Muscle of back (tissue), 11 donors: ENCODE measurements around the gene HSPB1. TPM values are rescaled to one million over a fixed set of nuclear protein-coding genes. Genes with fewer than 3 reads are reported as not detected.
A peak's percentile ranks its signal among the peaks of the same experiment; 100 is the strongest.
"Not testable (repeated sequence)": the region's sequence is repeated elsewhere in the genome, so short reads cannot be mapped to it uniquely, and the experiment has no call there.

Source experiments
- DNase-seq, 3 donors: peaks; one replicate each; pipeline versions ENCODE4 v3.0.0 to v3.0.0-alpha.2; 2013
- polyA plus RNA-seq, 10 donors: library from polyadenylated mRNA; unstranded; fragments of 120-200 nt; gene quantifications; one replicate each; pipeline ENCODE4 v1.2.1, GENCODE V29; 2013; ENCODE audit not compliant: insufficient read length in 10 of 10

The HSPB1 gene
- polyA plus RNA-seq, 10 donors, result 954 to 1,773 (median 1,274) TPM

DNA sequence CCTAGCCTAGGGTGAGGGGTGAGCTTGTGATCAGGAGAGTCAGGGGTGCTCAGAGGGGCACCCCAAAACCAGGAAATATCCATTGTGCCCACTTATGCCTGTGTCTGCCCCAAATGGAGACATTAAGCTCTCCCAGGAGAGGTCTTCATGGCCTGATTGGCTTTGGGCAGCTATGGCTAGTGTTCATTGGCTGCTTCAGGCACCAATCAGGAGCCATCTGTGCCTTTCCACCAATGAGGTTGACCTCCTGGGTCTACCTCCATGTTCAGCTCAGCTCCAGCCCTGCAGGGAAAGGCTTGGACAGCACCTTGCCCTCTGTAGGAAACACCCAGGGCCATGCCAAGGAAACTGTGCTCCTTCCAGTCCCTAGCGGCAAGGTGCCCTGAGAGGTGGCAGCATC lies 23.9 kb upstream of the HSPB1 start:
- DNase-seq, result no peak

DNA sequence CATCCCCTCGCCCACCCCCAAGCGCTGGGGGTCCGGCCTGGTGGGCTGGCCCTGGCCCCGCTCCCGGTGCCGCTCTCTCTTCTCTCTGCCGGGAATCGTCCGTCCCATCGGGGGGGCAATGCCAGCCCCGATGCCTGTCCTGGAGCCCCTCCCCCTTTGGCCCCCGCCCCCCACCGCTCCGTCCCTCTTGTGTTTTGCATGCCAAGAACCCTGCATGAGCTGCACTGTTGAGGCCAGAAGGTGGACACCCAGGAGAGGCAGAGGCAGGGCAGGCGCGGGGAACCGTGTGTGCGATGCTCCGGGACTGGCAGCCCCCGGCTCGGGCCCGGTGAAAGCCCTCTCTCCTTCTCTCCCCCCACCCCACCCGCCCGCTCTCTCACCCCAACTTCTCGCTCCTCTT lies 22.1 kb upstream of the HSPB1 start:
- DNase-seq, result no peak

DNA sequence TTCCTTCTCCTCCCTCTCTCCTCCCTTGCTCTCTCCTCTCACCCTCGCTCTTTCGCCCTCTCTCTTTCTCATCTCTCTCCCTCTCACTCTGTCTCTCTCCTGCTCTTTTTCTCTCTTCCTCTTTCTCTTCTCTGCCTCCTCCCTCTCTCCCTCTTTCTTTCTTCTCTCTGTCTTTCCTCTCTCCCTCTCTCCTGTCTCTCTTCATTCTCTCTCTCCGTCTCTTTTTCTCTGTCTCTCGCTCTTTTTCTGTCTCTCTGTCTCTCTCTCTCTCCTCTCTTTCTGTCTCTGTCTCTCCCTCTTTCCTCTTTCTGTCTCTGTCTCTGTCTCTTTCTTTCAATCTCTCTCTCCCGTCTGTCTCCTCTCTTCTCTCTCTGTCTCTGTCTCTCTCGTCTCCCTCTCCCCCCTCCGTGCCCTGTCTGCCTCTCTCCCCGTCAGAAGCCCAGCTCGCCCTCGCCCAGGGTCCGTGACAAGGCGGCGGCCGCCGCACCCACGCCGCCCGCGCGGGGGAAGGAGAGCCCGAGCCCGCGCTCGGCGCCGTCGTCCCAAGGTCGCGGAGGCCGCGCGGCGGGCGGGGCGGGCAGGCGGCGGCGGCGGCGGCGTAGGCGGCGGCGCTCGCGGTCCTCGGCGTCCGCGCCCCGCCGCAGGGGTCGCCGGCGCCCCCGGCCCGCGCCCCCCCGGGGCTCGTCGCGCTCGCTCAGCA lies 21.3 kb upstream of the HSPB1 start:
- DNase-seq, result no peak

DNA sequence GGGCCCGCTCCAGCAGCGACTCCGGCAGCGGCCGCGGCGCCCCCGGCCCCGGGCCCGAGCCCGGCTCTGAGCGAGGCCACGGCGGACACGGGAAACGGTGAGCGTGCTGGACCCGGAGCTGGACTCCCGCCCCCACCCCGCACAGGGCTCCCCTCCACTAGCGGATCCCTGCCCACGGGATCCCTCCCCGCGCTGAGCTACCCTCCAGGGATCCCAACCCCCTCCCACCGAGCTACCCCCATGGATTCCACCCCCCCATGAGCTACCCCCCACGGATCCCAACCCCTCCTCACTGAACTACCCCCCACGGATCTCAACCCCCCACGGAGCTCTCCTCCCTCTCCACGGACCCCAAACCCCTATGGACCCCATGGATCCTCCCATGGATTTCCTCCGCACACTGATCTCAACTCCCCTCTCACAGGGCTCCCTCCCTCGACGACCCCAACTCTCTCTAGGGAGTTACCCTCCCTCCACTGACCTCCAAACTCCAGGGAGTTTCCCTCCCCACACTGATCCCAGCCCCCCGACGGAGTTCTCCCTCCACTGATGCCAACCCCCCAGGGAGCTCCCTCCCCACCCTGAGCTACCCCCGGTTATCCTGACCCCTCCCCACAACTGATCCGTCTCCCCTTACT lies 20.6 kb upstream of the HSPB1 start:
- DNase-seq, result no peak

DNA sequence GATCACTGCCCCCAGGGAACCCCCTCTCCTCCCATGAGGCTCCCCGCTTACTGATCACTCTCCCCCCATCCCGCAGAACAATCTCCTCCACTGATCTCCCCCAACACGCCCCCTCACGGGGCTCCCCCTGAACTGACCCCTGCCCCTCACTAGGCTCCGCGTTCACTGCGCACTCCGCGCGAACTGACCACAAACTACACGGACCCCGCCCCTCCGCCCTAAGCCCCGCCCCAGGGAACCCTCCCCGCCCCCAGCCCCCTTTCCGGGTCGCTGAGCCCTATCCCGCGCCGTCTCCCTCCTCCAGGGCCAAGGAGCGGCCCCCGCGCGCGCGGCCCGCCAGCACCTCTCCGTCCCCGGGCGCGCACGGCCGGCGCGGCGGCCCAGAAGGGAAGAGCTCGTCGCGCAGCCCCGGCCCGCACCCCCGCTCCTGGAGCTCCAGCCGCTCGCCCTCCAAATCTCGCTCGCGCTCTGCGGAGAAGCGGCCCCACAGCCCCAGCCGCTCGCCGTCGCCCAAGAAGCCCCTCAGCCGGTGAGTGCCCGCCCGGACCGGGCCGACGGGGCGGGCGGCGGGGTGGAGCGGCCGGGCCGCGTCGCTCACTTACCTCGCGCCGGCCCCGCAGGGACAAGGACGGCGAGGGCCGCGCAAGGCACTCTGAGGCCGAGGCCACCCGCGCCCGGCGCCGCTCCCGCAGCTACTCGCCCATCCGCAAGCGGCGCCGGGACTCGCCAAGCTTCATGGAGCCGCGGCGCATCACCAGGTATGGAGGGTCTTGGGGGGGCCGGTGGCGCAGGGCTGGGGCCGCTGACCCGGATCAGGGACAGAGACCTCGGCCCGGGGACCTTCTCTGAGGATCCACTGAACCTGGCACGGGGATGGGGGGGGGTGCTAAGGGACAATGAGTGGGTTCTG lies 19.9 kb upstream of the HSPB1 start:
- no peak for DNase-seq

DNA sequence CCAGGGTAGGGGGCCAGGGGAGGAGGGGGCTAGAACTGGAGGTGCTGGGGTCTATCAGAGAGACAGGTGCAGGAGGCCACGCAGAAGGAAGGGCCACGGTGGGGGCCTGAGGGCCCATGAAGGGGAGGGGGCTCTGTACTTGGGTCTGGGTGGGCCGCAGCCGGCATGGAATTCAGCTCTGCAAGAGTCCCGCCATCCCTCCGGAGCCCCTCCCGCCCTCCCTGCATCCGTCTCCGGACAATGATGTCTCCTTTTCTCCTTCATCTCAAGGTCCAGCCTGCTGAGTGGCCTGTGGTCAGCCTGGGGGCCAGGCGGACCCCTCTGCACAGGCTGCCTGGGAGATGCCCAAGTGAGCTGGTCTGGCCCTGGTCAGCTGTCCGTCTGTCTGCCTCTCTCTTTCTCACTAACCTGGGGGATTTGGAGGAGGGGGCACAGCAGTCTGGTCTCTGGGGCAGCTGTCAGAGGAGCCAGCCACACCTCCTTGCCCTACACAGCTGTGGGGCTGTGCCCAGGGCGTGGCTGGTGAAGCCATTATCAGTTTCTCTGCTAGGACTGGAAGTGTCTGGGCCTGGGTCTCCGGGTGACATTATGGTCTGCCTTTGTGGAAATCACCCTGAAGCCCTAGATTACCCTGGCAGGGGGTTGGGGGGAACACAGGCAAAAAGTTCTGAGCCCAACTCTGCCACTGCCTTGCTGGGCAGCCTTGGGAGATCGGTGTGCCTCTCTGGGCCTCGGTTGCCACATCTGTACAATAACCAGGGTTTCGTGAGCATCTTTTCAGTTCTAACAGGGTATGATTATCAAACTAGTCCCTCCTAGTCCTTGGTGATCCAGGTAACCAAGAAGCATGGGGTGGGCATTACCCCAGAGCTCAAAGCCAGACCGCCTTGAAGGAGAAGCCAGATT lies 19.0 kb upstream of the HSPB1 start:
- DNase-seq, result no peak

DNA sequence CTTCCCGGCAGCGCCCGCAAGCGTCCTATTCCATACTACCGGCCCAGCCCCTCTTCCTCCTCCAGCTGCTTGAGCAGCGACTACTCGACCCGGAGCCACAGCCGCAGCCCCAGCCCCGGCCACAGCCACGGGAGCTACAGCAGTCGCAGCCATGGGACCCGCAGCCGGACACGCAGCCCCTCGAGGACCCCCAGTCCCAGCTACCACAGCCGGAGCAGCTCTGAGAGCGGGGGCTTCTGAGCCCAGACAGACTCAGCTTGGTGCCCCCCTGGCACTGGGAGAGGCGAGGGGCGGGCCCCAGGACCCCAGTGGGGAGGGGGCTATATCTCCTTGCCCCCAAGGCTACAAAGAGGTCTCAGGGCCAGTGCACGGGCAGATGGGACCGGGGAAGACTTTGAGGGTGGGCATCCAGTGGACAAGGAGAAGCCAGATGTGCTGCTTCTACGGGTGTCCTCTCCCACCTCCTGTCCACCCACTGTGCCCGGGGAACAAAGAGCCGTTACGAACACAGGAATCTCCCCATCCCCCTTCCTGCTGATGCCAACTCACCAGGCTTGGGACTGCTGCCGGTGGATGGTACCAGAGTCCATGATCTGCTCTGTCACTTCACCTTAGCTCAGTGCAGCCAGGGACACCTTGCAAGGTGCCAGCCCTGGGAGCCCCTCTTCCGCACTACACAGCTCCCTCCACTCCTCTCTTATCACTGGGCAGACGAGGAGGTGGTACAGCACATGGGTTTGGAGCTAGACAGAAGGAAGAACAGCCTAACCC lies 16.7 kb upstream of the HSPB1 start:
- no peak for DNase-seq

DNA sequence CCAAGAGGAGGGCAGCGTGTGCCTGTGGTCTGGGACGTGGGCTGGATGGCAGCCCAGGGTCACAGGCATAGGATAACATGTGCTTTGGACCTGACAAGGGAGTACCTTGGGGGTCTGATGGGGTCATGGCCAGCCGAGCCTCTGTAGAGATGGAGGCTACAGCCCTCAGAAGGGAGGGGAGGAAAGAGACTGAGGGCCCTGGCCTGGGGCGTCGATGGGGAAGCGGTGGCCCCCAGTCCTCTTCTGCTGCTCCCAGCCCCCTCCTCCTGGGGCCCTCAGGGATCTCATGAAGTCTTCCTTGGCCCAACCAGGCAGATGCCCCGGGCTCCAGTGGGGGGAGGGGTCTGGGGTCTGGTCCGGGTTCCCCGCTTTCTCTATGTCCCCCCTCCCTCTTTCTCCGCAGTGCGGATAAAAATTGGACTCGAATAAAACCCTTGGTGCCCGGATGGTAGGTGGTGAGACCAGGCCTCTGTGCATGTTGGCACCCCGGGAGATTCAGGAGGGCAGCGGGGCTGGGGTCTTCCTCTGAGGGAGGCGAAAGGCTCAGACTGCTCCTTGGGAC lies 15.6 kb upstream of the HSPB1 start:
- DNase-seq, result no peak

DNA sequence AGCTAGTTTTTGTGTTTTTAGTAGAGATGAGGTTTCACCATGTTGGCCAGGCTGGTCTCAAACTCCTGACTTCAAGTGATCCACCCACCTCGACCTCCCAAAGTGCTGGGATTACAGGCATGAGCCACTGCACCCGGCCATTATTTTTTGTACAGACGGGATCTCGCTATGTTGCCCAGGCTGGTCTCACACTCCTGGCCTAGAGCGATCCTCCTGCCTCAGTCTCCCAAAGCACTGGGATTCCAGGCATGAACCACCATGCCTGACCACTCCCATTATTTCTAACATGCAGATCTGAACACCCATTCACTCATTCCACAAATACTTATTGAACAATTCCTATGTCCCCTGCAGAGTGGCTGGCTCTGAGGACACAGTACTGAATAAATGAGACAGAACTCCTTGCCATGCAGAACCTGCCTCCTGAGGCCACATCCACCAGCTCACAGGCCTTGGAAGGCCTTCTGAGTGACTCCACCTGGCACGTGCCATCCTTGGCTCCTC lies 11.6 kb upstream of the HSPB1 start:
- DNase-seq, result not testable (repeated sequence)

DNA sequence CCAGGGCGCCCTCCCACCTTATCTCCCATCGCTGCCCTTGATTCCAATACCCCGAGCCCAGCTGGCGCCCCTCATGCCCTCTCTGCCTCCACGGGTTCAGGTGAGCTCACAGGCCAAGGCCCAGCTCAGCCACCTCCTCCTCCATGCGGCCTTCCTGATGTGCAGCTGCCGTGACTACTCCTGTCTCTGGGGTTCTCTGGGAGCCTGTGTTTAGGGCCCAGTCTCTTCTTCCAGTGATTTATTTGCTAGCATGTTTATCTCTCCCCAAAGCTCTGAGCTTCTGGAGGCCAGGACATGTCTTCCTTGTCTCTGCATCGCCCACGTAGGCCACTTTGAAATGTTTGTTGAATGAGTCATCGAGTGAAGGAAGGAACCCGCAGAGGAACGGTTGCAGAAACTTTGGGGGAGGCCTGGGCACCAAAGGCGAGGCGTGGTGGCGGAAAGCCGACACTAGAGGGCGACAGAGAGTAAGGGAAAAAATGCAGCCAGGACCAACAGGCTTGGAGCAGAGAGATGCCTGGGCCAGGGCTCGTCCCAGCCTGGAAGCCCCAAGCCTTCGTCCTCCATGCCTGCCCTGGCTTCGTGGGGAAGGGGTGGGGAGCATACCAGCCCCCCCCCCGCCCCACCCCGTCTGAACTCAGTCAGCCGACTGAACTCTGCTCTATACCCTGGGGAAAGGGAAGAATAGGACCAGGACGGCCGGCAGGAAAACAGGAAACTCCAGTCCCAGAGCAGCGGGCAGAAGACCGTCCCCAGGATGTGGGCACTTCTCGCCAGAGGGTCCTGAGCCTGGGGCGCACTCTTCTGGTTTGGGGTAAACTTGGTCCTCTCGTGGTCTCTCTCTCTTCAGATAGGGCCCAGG lies 10.9 kb upstream of the HSPB1 start:
- DNase-seq, result peak; percentile 91 to 96 (median 96)

DNA sequence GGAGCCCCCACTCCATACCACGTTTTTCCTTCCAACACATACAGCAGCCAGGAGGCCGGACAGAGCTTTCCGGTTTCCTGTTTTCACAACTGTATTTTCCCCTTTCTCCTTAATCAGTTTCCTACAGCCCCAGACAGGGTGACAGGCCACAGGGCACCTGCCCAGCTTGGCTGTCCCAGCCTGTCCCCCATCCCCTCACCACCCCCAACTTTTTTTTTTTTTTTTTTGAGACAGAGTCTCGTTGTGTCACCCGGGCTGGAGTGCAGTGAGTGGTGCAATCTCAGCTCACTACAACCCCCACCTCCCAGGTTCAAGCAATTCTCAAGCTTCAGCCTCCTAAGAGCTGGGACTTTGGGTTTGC lies 10.3 kb upstream of the HSPB1 start:
- no peak for DNase-seq

DNA sequence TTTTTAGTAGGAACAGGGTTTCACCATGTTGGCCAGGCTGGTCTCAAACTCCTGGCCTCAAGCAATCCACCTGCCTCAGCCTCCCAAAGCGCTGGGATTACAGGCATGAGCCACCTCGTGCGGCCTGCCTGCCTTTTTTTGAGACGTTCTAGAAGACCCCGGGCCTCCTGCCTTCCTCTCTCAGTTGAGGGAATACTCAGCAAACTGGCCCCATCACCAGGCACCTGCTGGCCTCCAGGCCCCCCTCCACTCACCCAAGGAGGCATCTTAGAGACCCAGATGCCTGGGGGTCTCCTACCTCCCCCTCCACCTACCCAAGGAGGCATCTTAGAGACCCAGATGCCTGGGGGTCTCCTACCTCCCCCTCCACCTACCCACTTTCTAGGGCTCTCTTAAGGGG lies 9.6 kb upstream of the HSPB1 start:
- DNase-seq, result not testable (repeated sequence)

DNA sequence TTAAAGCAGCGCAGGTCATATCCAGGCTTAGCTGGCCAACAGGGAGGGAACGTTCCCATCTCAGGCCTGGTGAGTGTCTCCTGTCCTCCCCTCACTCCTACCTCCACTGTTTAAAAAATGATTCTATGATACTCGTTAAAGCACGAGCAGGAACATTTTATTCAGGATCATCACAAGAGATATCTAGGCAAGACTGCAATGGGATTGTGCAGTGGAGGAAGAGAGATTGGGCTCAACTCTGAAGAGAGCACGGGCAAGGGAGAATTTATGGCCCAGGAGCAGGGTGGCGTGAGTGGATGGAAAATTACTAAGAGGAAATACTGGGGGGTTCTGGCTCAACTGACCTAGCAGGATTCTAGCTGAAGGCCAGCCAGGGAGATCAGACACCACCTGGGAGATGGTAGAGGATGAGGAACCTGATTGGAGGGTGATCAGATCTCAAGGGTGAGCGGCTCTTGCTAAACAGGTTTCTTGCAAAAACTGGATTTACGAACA lies 9.0 kb upstream of the HSPB1 start:
- no peak for DNase-seq

DNA sequence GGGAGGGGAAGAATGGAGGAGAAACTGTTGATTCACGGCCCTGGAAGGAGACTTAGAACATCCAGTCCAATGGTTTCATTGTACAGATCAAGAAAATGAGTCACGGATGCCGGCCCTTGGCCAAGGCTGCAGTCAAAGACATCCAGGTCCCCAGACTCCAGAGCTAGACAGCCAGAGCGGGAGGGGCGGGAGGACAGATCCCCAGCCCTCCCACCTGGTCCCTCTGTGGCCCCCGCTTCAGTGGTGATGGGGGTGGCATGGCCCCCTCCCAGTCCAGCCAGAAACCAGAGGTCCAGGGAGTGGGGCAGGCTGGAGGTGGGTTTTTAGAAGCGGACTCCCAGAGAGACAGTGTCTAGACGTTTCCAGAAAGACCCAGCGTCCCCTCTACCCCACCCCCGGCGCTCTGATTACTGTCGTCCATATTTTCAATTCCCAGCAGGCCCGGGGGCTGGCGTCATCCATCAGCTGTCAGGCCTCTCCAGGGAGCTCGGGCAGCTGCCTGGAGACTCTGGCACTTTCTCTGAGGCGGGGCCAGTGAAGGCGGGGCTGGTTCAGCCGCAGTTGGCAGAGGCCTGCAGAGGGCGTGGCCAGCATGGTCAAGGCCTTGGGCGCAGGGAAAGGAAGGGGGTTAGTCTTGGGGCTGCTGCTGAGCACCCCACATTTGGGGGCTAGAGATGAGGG lies 8.0 kb upstream of the HSPB1 start:
- DNase-seq, result peak; percentile 87 to 95 (median 91)

DNA sequence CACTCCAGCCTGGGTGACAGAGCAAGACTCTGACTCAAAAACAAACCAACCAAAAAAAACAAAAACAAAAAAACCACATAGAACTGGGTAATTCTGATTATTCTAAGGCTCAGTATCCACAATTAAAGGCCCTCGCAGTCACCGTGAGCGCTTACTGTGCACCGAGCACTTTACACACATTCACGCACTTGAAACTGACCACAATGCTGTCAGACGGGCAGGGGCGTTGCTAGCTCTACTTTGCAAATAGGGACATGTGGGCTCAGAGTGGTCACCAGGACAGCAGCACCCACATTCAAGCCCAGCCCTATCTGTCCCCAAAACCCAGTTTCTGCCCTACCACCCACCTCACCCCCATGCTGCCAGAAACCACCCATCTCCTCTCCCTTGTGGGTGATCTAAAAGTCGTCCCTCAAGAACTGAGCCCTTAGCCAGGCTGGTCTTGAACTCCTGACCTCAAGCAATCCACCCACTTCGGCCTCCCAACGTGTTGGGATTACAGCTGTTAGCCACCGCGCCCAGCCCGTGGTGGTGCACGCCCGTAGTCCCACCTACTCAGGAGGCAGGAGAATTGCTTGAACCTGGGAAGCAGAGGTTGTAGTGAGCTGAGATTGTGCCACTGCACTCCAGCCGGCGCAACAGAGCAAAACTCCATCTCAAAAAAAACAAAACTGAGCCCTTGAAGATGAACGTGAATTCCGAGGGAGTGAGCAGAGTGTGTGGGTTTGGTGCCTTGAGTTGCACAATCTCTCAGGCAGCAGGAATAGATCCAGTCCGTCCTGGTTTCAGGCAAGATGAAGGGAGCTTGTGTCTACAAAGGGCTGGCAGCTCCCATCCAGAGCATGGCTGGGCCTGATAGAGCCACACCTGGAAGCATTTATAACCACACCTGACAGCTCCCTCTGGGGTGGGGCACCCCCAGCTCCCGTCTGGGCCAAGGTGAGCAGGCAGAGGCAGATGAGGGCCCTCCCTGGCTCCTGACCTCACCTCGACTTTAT lies 5.4 kb upstream of the HSPB1 start:
- DNase-seq, result peak in 2 of 3 donors; percentile 54 to 58

DNA sequence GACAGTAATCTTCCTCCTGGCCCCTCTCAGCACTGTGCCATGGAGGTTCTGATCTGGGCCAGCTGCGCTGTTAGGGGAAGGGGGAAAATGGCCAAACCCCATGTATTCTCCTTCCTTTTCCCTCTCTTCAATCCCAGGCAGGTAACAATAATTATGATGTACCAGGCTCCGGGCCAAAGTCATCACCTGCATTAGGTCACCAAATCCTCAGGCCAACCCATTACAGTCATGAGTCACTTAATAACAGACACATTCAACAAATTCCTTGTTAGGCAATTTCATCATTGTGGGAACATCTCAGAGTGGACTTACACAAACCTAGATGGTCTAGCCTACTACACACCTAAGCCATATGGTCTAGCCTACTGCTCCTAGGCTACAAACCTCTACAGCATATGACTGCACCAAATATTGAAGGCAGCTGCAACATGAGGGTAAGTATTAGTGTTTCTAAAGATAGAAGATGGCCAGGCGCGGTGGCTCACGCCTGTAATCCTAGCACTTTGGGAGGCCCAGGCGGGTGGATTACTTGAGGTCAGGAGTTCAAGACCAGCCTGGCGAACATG lies 2.2 kb upstream of the HSPB1 start:
- DNase-seq, result no peak

DNA sequence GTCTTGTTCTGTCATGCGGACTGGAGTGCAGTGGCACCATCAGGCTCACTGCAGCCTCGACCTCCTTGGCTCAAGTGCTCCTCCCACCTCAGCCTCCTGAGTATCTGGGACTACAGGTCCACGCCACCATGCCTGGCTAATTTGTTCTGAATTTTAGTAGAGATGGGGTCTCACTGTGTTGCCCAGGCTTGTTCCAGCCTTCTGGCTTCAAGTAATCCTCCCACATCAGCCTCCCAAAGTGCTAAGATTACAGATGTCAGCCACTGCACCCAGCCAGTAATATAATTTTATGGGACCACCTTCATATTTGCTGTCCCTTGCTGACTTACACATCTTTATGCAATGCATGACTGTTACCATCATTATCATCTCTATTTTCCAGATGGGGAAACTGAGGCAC lies 1.5 kb upstream of the HSPB1 start:
- DNase-seq, result no peak
